Stimulated activated CD4-positive, alpha-beta T cell treated with anti-CD3 and anti-CD28 coated beads, Interleukin-15, amount 100 ng/mL, for 48 hours (primary cell): ENCODE measurements around the gene PDPN.
"Not testable (repeated sequence)": the region's sequence is repeated elsewhere in the genome, so short reads cannot be mapped to it uniquely, and the experiment has no call there.

Experiments
- DNase-seq, 2 donors: peaks; one replicate each; pipeline ENCODE4 v3.0.0-alpha.2; 2020; ENCODE audit warnings: low read depth in 2 of 2

The PDPN gene, protein sequence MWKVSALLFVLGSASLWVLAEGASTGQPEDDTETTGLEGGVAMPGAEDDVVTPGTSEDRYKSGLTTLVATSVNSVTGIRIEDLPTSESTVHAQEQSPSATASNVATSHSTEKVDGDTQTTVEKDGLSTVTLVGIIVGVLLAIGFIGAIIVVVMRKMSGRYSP

DNA sequence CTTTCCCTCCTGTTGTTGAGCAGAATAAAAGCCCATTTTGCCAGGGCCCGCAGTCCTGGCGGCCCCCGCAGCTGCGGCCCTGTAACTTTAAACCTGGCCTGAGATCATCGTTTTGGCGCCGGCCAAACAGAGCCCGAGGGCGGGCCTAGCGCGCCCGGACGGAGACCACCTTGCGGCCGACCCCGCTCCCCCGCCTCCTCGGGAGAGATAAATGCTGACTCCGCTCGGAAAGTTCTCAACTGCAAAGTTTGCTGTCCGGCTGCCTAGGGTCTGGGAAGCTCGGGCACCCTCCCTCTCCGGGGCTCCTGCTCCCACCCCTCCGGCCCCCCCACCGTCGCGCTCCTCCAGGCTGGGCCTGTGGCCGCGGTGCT lies at the start of gene PDPN:
TSS of gene PDPN (plus strand) at position 238 of the 371 bp plus-strand sequence. CDS start 202 bp downstream, outside the sequence.
- no peak for DNase-seq

DNA sequence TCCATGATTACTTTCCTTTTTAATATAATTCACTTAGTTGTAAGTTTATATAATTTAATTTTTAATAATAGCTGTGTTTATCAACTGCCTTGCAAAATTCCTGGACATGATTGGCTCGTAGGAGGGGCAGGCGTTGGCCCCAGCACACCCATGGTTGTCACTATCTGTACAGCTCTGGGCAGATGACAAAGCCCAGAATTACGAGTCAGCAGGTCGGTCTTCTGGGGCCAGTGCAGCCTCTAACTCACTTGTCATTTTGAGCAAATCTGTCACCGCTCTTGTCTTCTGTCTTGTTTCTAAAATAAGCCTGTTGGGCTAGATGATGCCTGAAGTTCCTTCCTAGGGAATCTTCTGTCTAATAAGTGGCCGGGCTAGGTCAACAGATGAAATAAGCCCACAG lies 48.4 kb upstream of the PDPN start:
- DNase-seq, result no peak

DNA sequence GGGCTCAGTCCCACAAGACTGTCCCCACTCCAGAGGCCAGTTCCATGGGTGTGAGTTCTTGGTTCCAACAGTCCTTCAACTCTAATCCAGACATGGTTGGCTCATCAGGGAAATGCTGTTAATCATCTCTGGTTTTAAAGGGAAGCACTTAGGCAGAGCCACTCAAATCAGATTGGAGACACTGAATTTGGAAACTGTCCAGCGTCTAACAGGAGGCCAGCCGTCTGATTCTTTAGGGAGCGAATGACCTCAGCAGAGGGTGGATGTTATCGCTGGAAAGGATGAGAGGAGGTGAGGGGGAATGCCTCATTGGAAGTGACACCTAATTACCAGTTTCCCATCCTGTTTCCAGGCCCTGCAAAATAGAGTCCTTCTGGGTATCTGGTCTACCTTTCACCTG lies 47.1 kb upstream of the PDPN start:
- no peak for DNase-seq

DNA sequence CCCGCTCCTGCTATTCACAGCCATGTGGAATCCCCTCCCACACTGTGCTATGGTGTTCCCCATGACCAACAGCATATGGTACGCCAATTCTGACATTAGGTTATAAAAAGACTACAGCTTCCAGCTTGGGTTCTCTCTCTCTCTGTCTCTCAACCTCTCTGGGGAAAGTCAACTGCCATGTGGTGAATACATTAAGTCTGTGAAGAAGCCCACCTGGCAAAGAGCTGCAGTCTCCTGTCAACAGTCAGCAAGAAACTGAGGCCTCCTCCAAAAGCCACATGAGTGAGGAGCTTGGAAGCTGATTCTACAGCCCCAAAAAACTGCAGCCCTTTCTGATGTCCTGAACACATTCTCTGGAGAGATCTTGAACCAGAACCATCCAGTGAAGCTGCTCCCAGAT lies 44.8 kb upstream of the PDPN start:
- DNase-seq, result no peak

DNA sequence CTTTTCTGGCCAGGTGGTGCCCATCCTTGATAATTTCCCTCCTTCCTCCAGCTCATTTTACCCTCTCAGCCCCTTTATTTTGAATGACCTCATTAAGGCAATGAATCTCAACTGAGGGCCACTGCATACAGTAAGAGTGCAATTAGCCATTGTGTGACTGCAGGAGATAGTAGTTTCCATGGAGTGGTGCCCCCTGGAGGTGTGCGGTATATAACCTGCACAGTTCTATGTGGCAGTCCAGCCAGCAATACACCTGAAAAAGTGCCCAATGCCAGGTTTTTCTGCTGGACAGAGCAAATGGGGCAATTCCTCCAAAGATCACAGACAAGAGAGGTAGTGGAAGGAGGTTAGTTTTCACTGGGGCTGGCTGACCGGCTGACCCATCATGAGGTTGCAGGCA lies 43.9 kb upstream of the PDPN start:
- DNase-seq, result no peak

DNA sequence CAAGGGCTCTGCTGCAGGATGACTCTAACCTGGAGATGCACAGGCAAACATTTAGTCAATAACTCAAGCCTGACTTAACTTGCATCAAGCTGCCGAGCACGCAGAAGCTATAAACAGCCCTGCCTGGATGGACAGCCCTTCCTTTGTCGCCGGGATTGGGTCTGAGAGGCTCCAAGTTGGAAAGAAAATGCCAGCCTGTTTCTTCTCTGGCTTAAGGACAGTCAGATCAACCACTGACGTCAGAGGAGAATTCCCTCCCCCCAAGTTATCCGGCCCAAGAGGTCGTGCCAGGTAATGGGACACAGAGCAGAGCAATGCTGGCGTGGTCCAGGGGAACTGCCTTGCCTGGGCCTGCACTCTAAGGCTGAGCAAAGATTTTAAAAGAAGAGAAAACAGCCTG lies 42.8 kb upstream of the PDPN start:
- DNase-seq, result no peak

DNA sequence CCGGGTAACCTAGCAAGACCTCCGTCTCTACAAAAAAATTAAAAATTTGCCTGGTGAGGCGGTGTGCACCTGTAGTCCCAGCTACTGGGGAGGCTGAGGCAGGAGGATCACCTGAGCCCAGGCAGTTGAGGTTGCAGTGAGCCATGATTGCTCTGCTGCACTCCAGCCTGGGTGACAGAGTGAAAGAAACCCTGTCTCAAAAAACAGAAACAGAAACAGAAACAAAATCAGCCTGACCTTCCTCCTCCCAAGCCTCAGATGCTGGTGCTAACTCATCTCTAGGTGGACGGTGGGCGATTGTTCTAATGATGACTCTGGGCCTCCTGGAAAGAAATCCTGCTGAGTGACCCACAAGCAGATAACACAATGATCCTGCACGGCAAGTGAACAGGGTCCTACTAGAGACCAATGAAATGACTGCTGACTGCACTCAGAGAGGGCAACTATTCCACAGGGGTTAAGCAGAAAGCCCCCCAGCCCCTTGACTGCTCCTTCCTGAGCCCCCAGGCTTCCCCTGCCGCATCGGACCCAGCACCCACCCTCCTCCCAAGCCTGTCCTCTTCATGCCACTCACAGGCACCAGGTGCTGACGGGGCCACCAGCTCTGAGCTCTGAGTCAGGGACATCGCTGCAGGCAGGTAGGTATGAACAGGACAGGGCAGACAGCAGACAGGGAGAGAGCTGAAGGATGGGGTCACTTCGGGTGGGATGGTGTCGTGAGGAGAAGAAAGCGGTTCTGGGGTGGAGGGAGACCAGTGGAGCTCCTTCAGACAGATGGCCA lies 42.0 kb upstream of the PDPN start:
- no peak for DNase-seq

DNA sequence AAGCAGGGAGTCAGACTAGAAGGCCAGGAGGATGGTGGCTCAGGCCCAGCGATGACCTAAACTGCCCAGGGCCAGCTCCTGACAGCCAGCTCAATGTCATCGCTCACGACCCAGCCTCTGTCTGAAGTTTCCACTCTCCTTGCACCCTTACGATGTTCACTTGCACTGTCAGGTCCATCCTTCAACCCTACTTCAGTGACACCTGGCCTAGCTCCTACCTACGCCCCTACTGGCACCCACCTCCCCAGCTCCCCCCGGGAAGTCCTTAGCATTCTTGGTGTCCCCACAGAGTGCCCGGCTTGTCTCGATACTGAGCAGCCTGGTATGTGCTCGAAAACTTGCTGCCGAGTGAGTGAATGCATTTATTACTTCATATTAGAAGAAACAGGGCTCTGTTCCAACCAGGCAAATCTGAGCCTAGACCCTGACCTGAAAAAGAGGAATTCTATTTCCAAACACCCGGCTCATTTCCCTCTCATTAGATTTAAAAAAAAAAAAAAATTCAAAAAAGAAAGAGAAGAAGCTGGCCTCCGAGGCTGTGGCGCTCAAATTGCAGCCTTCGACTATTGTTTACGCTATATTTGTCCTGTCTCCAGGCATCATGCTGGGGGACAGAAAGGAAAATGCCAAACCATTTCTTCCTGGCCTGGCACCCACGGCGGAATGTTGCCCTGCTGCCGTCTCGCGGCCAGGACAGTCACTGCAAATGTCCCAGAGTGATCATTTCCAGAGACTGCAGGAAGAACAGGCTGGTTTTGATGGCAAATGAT lies 40.0 kb upstream of the PDPN start:
- DNase-seq, result no peak

DNA sequence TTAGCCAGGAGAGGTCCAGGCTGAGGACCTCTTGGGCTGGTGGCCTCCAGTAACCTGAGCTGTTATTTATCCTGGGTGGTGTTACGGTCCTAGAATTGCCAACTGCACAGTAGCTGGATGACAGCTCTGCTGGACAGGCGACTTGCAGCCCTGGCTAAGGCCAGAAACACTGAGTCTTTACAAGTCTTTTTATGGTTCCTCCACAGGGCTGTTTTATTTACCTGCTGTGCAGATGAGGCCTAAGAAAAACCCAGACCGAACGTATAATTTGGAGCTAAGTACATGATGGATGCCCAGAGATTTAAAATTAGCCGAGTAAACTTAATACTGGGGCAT lies 39.4 kb upstream of the PDPN start:
- no peak for DNase-seq

DNA sequence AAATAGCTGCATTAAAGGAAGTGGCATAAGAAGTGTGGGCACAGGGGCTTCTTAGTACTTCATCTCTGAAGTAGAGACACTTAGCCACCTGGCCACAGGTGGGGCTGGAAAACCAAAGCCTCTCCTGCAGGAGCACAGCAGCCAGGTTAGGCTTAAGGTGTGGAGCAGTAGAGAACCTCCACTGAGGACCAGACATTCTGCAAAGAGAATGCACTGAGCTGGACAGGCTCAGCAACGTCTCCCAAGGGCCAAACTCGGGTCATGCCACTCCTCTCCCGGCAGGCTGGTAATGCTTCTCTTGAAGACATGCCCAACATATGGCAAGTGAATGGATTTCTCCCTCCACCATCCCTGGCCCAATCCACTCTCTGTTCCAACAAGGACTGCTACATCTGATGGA lies 36.8 kb upstream of the PDPN start:
- no peak for DNase-seq

DNA sequence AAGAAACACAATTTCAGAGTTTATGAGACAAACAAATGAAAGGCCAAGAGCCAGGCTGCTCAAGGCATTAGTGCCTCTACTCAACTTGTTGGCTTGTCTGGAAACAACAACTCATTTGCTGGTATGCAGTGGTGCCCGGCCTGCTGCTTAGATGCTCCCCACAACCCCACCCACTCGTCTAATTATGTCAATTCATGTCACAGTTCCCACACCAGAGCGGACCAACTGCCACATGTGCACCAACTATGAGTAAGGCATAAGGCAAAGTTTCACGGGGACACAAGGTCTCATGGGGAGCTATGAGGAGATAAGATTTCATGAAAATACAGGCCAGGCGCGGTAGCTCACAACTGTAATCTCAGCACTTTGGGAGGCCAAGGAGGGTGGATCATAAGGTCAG lies 35.4 kb upstream of the PDPN start:
- DNase-seq, result no peak

DNA sequence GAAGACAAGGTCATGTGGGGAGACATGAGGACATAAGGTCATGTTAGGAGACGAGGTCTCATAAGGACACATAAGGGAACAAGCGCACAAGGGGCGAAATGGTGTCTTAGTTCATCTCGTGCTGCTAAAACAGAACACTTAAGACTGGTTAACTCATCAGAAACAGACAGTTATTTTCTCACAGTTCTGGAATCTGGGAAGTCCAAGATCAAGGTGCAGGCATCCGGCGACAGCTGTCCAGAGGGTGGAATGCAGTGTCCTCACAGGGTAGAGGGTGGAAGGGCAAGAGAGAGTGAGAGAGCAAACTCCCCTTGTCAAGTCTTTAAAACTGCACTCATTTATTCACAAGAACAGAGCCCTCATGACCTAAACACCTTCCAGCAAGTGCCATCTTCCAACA lies 34.6 kb upstream of the PDPN start:
- DNase-seq, result no peak

DNA sequence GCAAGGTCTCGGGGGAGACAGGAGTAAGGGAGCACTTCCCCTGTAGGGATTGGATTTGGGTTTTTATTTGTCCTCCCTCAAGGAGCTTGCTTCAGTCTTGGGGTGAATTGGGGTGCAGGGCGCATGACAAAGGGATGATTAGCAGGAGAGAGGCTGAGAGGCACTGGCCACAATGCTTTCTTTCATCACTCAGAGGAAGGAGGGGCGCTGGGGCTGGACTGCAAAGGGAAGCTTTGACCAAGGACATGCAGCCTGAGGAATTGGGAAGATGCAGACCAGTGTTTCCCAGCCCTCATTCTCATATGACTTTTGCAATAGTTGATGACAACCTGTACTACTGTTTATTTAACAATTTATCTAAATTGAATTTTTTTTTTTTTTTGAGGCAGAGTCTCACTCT lies 34.1 kb upstream of the PDPN start:
- DNase-seq, result no peak

DNA sequence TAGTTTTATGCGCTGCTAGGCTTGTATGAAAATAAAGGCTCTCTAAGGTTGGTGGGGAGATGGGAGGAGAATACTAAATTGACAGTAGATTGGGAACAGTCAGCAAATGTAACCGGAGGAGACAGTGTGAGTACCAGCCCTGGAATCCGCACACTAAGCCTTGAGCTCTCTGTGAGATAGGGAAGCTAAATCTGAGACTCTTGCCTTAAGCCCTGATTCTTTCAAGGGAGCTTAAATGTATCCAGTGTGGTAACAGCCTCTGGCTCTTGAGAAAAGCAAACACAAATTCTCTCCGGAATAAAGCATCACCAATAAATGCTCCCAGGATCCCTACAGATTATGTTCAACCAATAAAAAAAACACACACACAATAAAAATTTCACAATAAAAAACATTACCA lies 33.0 kb upstream of the PDPN start:
- DNase-seq, result no peak

DNA sequence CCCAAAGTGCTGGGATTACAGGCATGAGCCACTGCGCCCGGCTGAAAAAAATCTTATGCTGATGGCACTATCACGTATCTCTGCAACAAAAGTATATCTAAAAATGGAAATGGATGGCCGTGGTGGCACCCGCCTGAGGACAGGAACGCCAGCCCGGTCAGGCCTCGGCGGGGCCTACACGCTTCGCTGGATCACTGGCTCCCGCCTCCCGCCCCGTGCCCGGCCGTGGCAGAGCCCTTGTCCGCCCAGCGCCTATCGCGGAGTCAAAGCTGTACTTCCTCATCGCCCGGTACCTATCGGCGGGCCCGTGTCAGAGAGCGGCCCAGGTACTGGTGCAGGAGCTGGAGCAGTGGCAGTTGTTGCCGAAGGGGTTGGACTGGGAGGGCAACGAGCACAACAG lies 28.8 kb upstream of the PDPN start:
- no peak for DNase-seq

DNA sequence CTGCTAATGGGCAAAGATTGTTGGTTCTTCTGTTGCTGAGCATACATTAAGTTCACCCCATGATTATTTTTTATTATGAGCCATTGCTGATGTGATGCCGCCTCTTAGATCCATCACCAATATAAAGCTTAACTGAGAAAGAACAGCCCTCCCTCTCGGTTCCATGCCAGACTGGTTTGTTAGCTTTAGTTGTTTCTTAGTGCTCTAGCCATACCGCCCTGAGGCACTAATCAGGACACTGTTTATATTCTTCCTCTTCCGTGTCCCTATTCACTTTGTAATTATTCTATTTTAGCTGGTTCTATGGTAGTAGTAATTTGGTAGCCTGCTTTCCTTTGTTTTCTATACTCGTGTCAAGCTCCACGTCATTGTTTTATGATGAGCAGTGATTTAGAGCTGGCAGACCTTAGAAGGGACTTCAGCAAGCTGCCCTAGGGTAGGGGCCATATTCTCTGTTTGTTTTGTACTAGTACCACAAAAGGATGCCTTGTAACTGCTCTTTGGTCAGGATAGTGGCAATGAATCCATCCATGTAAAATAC lies 27.3 kb upstream of the PDPN start:
- no peak for DNase-seq

DNA sequence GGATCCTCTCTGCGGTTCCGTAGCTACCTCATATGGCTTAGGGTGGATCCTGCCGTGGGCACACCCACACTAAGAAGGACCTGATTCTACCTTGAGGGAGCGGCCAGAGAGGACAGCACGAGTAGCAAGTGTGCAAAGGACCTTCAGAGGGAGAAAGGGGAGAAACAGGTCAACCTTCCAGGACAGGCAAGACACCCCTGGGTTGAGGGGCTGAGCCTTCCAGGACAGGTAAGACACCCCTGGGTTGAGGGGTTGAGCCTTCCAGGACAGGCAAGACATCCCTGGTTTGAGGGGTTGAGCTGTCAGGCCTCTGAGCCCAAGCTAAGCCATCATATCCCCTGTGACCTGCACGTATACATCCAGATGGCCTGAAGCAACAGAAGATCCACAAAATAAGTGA lies 23.1 kb upstream of the PDPN start:
- no peak for DNase-seq

DNA sequence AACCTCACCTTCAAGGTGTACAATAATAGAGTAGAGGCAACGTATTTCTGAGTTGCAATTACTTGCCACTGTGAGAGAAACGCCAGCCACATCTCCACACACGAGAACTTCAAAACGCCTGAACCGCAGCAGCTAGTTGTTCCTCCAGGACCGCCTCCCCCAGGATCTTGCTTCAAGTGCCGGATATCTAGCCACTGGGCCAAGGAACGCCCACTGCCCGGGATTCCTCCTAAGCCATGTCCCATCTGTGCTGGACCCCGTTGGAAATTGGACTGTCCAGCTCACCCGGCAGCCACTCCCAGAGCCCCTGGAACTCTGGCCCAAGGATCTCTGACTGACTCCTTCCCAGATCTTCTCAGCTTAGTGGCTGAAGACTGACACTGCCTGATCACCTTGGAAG lies 20.7 kb upstream of the PDPN start:
- DNase-seq, result not testable (repeated sequence)

DNA sequence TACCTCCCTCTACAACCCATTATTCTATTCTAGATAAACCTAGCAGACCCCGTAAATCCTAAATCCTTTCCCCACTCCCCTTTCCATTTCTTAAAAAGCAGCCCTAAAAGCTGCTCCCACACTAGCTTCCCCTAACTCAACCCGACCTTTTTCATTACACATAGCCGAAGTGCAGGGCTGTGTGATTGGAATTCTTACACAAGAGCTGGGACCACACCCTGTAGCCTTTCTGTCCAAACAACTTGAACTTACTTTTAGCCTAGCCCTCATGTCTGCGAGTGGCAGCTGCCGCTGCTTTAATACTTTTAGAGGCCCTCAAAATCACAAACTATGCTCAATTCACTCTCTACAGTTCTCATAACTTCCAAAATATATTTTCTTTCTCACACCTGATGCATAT lies 19.6 kb upstream of the PDPN start:
- no peak for DNase-seq

DNA sequence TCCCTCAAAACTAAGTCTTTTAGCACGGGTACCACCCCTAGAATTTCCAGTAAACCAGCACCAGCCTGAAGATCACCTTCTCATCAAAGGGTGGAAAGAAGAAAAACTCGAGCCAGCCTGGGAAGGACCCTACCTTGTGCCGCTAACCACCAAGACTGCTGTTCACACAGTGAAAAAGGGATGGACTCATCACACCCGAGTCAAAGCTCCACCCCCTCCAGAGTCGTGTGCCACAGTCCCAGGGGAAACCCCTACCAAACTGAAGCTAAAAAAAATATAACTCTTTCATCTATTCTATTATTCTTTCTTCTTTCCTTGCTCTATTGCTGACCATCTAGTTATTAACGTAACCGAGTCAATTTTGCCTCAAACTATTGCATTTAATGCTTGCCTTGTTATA lies 13.2 kb upstream of the PDPN start:
- DNase-seq, result not testable (repeated sequence)

DNA sequence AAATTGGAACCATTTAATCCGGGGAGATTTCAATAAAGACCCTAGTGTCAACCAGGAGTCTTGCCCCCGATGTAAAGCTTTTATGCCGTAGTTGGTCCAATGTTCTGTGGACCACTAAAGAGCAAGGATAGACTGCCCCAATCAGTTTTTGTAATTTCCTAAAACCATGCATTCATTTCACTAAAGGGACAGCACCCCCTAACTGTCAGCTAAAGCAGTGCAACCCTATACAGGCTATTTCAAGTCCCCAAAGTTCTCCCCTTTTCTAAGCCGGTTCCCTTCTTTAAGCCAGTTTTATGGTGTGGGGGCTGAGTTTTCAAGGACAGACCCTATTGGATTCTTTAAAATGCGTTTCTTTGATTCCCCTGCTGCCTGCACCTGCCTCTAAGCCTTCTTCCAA lies 12.7 kb upstream of the PDPN start:
- no peak for DNase-seq

DNA sequence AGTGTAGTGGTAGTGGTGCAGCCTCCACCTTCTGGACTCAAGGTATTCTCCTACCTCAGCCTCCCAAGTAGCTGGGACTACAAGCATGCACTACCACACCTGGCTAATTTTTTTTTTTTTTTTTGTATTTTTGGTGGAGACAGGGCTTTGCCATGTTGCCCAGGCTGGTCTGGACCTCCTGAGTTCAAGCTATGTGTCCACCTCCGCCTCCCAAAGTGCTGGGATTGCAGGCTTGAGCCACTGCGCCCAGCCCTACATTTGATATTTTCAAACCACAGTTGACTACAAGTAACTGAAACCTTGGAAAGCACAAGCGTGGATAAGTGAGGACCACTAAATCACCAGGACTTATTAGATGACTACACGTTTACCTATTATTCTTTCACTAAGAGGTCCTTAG lies 10.0 kb upstream of the PDPN start:
- no peak for DNase-seq

DNA sequence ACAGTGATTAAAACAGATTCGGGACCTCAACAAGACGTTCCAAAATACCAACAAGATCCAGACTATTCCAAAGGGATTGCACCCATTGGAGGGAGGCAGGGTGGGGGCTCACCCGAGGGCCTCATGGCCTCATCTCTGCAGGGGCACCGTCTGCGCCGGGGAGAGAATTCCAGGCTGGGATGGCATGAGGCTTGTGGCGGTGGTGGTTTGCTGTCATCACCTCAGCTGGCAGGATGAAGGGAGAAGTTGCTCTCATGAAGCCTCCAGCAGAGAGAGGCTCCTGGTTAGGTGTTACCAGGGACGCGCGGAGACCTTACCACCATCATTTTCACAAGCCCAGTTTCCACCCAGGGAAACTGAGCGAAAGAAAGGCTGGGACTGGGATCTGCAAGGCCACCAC lies 6.7 kb upstream of the PDPN start:
- DNase-seq, result no peak
